HT-29 (cell line): Measurements from ENCODE around the gene TEX35. TPM values are rescaled to one million over a fixed set of nuclear protein-coding genes. Genes with fewer than 3 reads are reported as not detected.

Experiments
- DNase-seq: peaks from one replicate; pipeline ENCODE4 v3.0.0-alpha.2; 2015; ENCODE audit warnings: low spot score
- total RNA-seq: library from RNA; depleted of rRNA; stranded (reverse); fragments of >200 nt; shearing (Covaris generic); gene quantifications from 2 replicates; pipeline ENCODE4 v1.2.3, GENCODE V29; 2014

TEX35 gene
- total RNA-seq, 1 experiment from 2014 or later = not detected

DNA sequence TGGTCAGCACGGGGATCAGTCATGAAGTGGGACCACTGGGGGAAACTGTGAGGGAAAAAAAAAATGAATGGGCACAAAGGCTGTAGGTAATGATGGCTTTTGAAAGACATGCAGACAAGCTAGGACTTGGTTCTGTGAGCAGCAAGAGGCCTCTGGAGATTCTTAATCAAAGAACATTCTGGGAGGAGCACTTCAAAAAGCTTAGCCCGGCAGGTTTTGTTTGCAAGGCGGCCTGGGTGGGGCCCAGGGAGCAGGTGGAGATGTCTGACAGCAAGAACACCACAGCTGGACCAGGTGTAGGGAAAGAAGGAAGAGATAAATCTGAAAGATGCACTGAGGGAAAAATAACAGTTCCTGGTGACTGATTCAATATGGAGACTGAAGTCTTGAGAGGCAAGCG lies 6.0 kb downstream of the TEX35 start:
- no peak for DNase-seq

DNA sequence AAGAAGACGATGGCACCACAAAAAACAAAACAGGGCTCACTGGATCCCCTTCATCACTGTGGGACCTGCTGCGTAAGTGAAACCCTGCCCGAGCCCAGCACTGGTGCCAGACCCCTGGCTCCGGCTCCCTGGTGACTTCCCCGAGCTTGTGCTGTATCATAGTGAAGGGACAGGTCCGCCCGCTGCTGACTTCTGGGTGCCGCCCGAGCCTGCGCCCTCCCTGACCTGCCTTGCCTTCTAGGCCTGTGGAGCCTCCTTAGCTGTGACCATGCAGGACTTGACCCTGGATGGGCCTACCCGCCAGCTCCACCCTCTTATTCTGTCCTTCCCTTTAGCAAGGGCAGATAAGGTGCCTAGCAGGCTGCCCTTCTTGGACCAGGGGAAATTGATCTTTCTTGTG lies 7.9 kb downstream of the TEX35 start:
- DNase-seq = no peak

DNA sequence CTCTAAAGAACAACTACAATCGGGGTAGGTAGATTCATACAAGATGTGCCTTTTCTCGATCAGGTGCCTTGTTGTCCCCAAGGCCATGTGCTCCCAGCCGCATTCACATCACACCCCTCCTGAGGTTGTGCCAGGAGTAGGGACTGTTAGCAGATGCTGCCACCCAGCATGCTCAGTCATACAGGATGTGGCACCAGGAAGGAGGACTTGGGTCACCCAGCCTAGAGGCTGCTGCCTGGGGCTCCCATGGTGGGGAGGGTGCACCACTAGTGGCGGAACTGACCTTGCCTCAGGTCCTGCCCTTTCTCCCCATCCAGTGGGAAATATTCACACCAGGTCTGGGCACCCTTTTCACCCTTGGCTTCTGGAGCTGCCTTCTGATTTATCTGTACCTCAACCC lies 8.3 kb downstream of the TEX35 start:
- DNase-seq = no peak

DNA sequence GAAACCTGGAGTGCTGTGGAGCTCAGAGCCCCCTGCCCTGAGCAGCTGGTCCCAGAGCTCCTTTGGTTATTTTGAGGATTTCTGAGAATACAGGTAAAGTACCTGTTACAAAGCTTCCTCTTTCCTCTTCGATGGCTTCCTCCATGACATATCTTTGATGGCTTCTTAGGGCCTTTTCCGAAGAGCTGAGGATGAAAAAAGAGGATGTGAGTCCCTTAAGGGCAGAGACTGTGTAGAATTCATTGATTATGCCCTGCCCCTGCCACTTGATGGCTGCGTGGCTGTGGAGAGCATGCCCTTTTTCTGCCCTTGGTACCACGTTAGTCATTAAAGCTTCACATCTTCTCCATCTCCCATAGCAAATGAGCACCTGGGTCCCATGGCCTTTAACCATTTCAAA lies 14.2 kb downstream of the TEX35 start:
- no peak for DNase-seq

DNA sequence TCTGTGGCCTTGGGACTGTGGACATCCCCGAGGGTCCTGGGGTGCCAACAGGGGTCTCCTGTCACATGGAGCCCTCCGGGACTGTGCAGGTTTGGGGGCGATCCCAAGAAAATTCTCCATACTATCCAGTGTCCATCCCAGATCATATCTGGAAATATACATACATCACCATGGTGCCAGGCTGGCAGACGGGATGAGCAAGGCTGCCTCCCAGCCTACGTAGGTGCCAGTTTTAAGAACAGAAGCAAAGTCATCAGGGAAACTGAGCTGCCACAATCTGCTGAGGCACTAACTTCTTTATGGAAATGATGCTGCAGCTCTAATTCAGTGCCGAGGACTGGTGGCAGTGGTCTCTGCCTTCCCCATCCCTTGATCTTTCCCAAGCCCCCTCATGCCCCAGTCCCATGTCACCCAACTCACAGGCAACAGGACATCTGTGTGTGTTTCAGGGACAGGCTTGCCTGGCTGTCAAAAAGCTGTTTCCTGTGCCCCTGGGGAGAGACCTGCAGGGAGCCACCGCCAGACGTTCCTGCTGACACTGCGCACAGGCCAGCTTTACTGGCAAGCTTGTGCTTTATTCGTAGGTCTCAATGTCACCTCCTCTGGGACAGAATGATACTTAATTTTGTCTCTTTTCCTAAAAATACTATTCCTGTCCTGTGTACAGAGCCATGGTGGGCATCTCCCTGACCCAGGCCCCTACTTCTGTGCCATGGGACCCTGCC lies 15.5 kb downstream of the TEX35 start:
- no peak for DNase-seq

DNA sequence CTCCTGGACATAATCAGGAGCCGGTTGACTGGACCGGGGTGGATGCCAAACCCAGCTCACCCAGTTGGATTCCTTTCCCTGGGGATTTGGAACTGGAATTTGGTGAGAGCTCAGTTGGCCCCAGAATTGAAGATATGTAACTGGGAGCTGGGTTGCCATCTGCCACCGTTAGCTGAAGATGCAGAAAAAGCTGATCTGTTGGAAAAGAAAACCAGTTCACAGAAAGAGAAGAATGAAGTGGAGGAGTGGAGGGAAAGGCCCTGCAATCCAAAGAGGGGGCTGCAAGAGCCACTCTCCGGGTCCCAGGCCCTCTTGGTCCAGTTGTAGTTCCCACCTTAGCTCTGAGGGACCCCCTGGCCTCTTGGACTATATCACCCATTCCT lies 16.0 kb downstream of the TEX35 start:
- DNase-seq = no peak

DNA sequence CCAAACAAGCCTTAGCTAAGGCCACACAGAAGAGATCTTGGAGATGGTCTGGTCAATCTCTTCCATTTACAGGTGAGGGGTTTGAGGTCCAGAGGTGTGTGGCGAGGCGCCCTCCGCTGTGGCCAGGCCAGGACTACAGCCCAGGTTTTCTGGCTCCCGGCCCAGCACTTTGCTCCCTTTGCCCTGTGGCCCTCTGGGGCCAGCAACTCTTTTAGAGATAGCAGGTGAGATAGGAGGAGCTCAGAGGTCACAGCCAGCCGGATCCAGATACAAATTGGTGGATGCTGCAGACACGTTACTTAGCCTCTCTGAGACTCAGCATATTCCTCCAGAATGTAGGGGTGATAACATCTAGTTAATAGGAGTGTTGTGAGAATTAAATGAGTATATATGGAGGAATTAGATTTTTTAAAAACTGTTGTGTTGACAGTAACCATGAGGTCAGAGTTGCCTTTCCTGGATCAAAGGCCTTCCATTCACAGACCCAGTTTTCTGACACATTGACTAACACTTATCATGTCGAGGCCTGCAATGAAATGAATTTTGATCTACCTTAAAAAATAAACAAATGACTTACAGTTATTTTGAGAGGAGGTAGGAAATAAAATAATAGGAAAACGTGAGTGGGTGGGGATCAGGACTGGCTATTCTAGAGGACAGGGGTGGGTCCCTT lies 16.6 kb downstream of the TEX35 start:
- DNase-seq = no peak

DNA sequence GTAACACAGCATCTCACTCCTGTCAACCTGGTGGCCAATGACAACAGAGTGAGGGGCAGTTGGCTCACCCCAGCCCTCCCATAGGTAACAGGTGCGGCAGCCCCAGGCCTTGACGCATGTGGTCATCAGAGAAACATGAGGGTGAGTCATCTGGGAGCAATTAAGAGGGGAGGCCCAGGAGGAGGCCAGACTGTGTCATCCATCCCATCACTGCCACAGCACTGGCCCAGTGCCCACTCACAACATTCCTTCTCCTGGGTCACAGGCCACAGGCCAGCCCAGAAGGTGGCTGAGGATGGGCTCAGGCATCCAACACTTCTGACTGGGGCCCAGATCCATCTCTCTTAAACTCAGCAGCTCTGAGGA lies 17.1 kb downstream of the TEX35 start:
- peak; percentile 56 for DNase-seq

DNA sequence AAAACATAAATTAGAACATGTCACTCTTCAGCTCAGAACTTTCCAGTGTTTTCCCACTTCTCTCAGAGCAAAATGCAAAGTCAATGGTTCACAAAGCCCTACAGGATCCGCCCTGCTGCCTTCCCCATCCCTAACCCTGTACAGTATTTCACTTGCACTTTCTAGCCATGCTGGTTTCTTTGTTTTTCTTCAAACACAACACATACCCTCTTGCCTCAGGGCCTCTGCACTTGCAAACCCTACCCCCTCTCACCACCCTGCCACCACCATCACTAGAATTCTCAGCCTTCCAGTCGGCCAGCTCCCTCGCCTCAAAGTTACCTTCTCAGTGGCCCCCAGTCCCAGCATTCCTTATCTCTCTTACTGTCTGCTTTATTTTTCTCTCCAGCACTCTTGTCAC lies 17.6 kb downstream of the TEX35 start:
- DNase-seq = no peak

DNA sequence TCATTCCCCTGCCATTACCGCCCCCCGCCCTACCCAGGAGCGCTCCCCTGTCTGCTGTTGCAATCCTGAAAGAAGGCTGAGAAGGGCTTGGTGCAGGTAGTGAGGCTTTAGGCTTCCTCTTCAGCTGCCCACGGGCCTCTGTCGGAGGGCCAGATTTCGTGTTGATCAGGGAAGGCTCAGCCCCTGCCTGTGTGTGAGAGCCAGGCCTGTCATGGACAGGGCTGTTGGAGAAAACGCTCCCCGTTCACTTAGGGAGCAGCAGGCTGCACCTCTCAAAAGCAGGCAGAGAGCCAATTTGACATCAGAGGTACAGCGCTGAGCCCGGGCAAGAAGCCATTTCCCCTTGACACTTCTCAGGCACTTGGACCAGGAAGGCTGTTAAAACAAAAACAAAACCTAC lies 19.0 kb downstream of the TEX35 start:
- DNase-seq = no peak

DNA sequence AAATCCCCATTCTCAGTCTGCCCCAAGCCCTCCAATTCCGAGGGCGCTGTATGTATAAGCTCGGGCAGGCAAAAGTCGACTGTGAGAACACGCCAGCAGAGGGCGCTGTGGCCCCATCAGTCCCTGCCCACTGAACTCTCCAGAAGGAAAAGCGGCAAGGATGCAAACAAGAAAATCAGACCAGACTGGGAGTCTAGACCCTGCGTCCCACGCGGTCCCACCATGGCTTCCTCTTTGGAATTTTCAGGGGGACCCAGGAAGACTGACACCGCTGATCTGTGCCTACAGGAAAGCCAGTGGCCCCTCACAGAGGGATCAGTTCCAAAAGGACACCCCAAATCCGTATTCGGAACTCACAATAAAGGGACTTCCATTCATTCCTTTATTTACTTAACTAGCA lies 19.5 kb downstream of the TEX35 start:
- peak; percentile 95 for DNase-seq

DNA sequence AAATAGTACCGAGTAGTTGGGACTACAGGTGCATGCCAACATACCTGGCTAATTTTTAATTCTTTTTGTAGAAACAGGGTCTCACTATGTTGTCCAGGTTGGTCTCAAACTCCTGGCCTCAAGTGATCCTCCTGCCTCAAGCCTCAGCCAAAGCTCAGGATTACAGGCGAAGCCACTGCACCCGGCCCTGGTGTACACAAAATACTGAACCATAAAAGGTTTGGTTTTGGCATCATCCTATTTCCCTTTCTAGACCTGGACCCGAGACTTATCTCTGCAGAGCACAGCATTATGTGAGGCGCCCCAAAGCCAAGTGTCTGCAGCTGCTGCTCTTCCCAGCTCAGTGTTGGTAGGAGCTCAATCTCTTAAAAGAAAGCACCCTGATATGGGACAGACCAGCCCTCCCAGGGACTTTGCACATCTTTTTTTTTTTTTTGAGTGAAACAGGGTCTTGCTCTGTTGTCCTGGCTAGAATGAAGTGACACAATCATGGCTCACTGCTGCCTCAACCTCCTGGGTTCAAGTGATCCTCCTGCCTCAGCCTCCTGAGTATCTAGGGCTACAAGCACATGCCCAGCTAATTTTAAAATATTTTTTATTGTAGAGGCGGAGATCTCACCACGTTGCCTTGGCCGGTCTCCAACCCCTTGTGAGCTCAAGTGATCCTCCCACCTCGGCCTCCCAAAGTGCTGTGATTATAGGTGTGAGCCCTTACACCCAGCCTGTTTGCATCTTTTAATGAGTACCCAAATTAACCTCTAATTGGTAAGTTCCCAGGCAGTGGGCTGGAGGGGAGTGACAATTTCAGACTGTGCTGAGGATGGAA lies 20.4 kb downstream of the TEX35 start:
- no peak for DNase-seq

DNA sequence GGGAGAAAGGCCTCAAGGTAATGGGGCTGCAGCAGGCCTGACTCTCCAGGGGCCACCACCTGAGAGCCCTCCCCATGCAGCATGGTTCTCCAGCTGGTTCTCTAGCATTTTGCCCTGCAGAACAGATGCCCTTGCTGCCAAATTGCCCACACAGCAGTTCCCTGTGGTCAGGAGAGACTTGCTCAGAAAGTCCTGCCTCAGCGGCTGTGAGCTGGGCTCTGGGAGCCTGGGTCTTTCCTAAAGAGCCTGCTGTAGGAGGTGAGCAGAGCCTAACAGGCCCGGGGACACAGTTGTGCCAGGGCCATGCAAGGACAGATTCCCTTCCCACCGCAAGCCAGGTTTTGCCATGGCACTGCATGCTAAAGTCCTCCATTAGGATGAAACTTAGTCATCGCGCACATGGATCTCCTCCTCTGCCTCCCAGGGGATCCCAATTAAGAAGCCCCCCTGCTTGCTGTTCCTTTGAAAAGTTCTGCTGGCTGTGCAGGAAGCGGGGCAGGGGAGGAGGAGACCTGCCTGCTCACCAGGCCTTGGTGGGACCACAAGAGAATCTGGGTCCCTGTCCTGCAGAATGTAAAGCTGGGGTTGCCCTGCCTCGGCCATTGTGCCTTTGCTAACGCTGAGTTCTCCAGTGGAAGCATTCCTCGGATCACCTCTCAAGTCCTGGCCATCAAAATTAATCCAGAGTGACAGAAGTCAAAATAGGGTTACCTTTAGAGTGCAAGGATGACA lies 21.4 kb downstream of the TEX35 start:
- DNase-seq = no peak

DNA sequence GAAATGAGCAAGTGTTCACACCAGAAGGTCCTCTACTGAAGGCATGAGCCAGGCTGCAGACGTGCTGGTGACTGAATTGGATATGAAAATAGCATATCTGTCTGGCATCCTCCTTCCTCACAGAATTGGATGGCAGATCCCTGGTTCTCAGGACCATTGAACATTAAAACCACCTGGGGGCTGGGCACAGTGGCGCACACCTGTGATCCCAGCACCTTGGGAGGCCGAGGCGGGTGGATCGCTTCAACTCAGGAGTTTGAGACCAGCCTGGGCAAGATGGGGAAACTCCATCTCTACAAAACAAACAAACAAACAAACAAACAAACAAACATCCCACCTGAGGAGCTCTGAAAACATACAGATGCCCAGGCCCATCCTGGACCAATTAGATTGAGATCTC lies 23.4 kb downstream of the TEX35 start:
- DNase-seq = no peak

DNA sequence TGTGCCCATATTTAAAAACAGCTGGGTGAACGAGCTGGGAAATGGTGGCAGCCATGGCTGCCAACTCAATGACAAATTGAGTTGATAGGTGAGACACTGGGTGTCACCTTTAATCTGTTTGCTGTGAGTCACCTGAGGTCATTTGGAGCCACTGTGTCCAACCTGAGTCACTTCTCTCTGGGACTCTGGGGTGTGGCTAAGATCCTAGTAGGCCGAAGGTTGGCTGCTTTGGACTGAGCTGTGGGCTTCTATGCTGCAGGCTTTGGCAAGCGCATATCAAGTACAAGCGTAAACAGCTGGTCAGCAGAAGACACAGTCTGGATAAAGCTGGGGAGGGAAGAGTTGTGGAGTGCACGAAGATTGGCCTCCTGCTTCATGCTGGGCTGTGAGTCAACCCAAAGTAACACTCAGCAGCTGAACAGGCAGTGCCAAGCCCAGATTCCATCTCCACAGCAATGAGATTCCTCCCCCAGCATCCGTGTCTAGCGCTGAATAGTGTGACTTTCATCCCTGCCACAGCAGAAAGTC lies 24.0 kb downstream of the TEX35 start:
- DNase-seq = peak; percentile 89

DNA sequence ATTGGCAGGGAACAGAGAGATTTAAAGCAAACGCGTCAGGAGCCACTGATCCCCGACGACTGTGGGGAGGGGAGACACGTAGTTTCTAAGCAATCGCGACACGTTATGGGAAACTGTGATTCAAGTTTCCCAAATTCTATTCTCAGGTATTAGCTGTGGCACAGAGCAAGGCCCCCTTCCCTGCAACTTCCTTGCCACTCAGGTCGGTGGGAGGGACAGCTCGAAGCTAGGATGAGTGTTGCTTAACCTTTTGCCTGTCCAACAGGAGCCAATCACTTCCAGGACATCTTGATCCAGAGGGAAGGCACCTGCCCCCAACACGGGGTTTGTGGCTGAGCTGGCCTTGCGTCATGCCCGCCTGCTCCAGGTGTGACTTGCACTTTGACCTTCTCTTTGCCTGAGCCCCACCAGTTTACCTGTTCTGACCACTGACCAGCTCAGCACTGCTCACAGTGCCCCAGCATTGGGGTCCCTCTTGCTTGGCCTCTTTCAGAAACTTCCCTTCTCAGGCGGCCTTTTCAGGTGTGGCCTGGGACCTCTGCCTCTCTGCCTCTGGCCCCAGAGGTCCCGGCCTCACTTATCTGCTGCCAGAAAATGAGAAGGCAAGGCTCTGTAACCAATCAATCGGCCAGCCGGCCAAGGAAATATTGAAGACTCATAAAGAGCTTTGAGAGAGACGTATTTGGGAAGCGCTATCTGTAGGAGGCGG lies 24.6 kb downstream of the TEX35 start:
- DNase-seq = peak; percentile 22

DNA sequence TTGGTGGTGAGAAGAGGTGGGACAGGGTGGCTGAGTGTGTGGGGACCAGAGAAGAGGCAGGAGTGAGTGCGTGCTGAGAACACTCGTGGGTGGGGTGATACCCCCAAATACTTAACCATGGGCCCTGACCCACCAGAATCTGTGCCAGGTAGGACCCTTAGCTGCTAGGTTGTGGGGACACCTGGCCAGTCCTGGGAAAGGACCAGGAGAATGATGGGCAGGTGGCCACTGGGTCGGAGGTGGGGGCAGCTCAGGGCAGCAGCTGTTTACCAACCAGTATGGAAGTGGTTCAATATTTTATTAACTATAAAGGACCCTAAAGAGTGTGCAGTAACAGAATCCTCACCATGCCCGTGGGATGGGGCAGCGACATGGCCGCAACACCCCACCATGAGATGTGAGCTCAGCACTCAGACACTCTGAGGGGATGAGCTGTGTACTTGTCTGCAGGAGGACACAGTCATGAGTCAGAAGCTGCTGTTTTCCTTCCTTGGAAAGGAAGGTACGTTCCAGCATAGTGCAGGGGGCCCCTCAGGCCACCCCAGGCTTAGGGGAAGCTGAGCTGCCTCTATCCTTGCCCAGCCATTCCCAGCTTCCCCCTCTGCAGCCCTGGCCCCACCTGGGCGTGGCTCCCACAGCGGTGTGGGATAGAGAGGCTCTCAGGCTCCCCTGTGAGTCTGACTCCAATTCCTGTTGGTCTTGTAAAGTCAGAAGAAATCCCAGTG lies 25.4 kb downstream of the TEX35 start:
- no peak for DNase-seq

DNA sequence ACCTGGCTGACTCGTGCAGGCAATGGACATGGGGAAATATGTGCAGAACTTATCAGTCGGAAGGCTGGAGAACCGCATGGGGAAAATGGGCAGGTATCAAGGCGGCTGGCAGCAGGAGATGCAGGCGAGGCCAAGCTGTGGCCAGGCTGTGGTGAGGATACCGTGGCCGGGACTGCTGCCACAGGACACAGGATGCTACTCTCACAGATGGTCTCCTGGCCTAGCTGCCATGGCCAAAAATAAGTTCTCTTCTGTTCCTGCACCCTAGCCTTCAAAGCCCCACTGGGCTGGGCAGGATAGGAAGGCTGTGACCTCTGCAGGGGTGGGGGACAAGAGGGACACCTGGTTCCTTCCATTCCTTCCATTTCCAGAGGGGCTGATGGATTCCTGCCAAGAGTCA lies 26.4 kb downstream of the TEX35 start:
- no peak for DNase-seq

DNA sequence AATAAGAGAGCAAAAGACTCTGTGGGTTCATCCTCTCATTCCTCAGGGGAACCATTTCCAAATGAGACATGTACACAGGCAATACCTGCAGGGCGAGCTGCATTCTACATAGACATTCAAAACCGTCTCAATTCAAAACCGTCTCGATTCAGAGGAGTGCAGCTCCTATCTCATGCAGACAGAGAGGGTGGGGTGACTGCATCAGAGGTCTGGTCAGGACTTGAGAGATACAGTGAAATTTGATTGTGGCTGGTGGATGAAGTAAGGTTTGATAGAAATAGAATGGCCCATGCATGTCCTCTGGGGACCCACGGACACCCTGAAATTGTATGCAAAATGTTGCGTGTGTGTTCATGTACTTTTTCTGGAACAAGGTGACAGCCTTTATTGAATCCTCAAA lies 27.3 kb downstream of the TEX35 start:
- DNase-seq = no peak

DNA sequence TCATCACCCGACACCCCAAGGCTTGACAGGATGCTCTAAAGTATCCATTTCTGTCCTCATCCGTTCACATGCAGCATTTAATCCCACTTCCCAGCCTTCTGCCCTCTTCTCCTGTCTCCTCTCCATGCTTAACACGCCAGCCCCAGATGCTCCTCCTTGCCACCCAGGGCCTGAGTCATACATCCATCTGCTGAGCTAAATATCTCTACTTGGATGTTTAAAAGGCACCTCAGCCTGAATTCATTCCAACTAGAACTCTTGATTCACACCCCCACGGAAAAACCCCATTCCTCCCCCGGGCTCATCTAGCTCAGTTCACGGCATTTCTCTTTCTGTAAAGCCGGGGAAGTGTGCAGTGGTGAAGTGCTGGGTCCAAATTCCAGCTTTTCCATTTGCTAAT lies 27.7 kb downstream of the TEX35 start:
- DNase-seq = no peak

DNA sequence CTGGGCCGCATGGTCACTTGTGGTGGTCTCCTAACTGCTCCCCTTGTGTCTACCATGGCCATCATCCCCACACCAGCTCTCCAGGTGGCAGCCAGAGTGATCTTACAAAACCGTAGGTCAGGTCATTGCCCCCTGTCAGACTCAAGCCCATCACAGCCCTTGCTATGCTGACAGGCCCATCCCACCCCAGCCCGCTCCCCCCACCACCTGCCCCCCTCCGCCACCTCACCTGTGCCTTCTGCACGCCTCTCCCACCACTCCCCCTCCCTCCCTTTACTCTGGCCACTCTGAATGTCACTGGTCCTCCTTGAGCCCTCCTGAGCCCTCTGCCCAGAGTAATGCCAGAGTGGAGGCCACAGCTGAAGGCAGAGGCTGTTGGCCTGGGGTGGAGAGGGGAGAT lies 28.5 kb downstream of the TEX35 start:
- no peak for DNase-seq
